Neural progenitor cell (in vitro differentiated cells): ENCODE data around the gene CLIP2. TPM values are rescaled to one million over a fixed set of nuclear protein-coding genes. Genes with fewer than 3 reads are reported as not detected.

Experiments used
- DNase-seq: peaks from one replicate; pipeline ENCODE4 v3.0.0-alpha.2; 2016; ENCODE audit warnings: low spot score
- H2AFZ ChIP-seq: fragments of 200-600 bp; sonication (generic); replicated peaks from 2 replicates; pipeline ENCODE4 v1.6.1; 2016; ENCODE audit warnings: antibody characterized with exemption
- H3F3A ChIP-seq: fragments of 200-600 bp; sonication (generic); 2 replicates; pipeline ENCODE4 v1.6.1; 2016; ENCODE audit warnings: antibody characterized with exemption, low read depth
- H3K27ac ChIP-seq: fragments of 200-600 bp; sonication (generic); 2 replicates; pipeline ENCODE4 v1.5.1; 2016; ENCODE audit warnings: mild to moderate bottlenecking
- H3K27me3 ChIP-seq: fragments of 200-600 bp; sonication (generic); 2 replicates; pipeline ENCODE4 v1.6.1; 2016; ENCODE audit warnings: mild to moderate bottlenecking, moderate library complexity
- H3K36me3 ChIP-seq: fragments of 200-600 bp; sonication (generic); 2 replicates; pipeline ENCODE4 v1.5.1; 2016
- H3K4me1 ChIP-seq: fragments of 200-600 bp; sonication (generic); 2 replicates; pipeline ENCODE4 v1.6.1; 2016; ENCODE audit warnings: mixed run types
- H3K4me2 ChIP-seq: fragments of 200-600 bp; sonication (generic); 2 replicates; pipeline ENCODE4 v1.6.1; 2016
- H3K4me3 ChIP-seq: fragments of 200-600 bp; sonication (generic); 2 replicates; pipeline ENCODE4 v1.5.1; 2016
- H3K79me2 ChIP-seq: fragments of 200-600 bp; sonication (generic); 2 replicates; pipeline ENCODE4 v1.6.1; 2016; ENCODE audit warnings: low read depth
- H3K9ac ChIP-seq: fragments of 200-600 bp; sonication (generic); 2 replicates; pipeline ENCODE4 v1.6.1; 2016
- H3K9me3 ChIP-seq: fragments of 200-600 bp; sonication (generic); 2 replicates; pipeline ENCODE4 v1.5.1; 2016; ENCODE audit warnings: low read depth
- H4K20me1 ChIP-seq: fragments of 200-600 bp; sonication (generic); 2 replicates; pipeline ENCODE4 v1.6.1; 2016; ENCODE audit warnings: low read depth
- H3K27ac Mint-ChIP-seq: 3 replicates; pipeline ENCODE4 v1.8.0; 2021; ENCODE audit warnings: mixed read lengths
- H3K27me3 Mint-ChIP-seq: 2 replicates; pipeline ENCODE4 v1.8.0; 2022; ENCODE audit warnings: low read depth, mild to moderate bottlenecking, inconsistent platforms, moderate library complexity, mixed read lengths; ENCODE audit not compliant: insufficient read depth
- H3K36me3 Mint-ChIP-seq: 3 replicates; pipeline ENCODE4 v1.8.0; 2021; ENCODE audit warnings: mixed read lengths
- H3K4me1 Mint-ChIP-seq: 3 replicates; pipeline ENCODE4 v1.8.0; 2021; ENCODE audit warnings: mixed read lengths
- H3K4me3 Mint-ChIP-seq: 3 replicates; pipeline ENCODE4 v1.8.0; 2021; ENCODE audit warnings: mild to moderate bottlenecking, moderate library complexity, mixed read lengths
- H3K9me3 Mint-ChIP-seq: 3 replicates; pipeline ENCODE4 v1.8.0; 2020; ENCODE audit warnings: mixed read lengths
- EZH2 ChIP-seq: fragments of 200-600 bp; sonication (generic); IDR thresholded peaks from 2 replicates; pipeline ENCODE4 v1.6.1; 2017; ENCODE audit warnings: antibody characterized with exemption, mild to moderate bottlenecking, moderate library complexity
- EZH2phosphoT487 ChIP-seq: fragments of 200-600 bp; sonication (generic); IDR thresholded peaks from 2 replicates; pipeline ENCODE4 v1.6.1; 2017; ENCODE audit warnings: antibody characterized with exemption
- total RNA-seq: library from RNA; depleted of rRNA; stranded (reverse); fragments of >200 nt; gene quantifications from 2 replicates; pipeline ENCODE4 v1.2.3, GENCODE V29; 2015; ENCODE audit warnings: low replicate concordance
- TF ChIP-seq, protein P1 (sequence below): fragments of 200-600 bp; sonication (generic); IDR thresholded peaks from 2 replicates; pipeline ENCODE4 v1.5.1; 2017; ENCODE audit warnings: antibody characterized with exemption, mild to moderate bottlenecking

The CLIP2 gene
- total RNA-seq, 1 donor from 2014 or later, result 7.5 TPM

DNA sequence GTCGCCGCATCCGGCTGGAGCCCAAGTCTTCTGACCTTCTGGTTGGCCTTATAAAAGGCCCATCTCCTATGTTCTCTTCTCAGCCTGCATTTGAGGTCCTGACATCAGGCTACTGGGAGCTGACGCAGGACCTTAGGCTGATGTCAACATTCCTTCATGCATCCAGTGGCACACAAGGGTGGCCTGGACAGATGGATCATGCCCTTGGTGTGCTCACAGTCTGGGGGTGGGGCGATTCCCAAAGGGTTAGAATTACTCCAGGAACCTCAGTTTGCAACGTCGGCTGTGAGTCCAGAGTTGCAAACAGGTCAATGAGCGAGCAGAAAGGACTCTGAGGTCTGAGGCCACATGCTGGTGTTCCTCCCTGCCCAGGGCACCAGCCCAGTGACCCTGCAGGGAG lies 8.2 kb upstream of the CLIP2 start:
- Mint-ChIP-seq H3K9me3 (no peaks in the 10 kb centered on the region), H3K4me3 (peak overlapping the region; percentile 35), H3K4me1 (peaks cover 30% of the 10 kb centered on the region), H3K27ac (peak overlapping the region; percentile 65), H3K27me3 (peaks cover 11% of the 10 kb centered on the region), H3K36me3 (no peaks in the 10 kb centered on the region)
- Histone ChIP-seq H3K27ac (no peak overlapping the region), H2AFZ (no peak overlapping the region), H3K27me3 (peaks cover 36% of the 10 kb centered on the region), H3F3A (peaks cover 25% of the 10 kb centered on the region), H4K20me1 (peaks cover 3% of the 10 kb centered on the region), H3K4me1 (peaks cover 11% of the 10 kb centered on the region), H3K9ac (no peak overlapping the region), H3K9me3 (no peaks in the 10 kb centered on the region), H3K79me2 (no peaks in the 10 kb centered on the region), H3K36me3 (no peaks in the 10 kb centered on the region), H3K4me3 (no peak overlapping the region), H3K4me2 (no peak overlapping the region)
- no peak for DNase-seq
- no peak for TF ChIP-seq EZH2
- TF ChIP-seq, protein P1, sequence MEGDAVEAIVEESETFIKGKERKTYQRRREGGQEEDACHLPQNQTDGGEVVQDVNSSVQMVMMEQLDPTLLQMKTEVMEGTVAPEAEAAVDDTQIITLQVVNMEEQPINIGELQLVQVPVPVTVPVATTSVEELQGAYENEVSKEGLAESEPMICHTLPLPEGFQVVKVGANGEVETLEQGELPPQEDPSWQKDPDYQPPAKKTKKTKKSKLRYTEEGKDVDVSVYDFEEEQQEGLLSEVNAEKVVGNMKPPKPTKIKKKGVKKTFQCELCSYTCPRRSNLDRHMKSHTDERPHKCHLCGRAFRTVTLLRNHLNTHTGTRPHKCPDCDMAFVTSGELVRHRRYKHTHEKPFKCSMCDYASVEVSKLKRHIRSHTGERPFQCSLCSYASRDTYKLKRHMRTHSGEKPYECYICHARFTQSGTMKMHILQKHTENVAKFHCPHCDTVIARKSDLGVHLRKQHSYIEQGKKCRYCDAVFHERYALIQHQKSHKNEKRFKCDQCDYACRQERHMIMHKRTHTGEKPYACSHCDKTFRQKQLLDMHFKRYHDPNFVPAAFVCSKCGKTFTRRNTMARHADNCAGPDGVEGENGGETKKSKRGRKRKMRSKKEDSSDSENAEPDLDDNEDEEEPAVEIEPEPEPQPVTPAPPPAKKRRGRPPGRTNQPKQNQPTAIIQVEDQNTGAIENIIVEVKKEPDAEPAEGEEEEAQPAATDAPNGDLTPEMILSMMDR, result no peak
- TF ChIP-seq EZH2phosphoT487, result no peak

DNA sequence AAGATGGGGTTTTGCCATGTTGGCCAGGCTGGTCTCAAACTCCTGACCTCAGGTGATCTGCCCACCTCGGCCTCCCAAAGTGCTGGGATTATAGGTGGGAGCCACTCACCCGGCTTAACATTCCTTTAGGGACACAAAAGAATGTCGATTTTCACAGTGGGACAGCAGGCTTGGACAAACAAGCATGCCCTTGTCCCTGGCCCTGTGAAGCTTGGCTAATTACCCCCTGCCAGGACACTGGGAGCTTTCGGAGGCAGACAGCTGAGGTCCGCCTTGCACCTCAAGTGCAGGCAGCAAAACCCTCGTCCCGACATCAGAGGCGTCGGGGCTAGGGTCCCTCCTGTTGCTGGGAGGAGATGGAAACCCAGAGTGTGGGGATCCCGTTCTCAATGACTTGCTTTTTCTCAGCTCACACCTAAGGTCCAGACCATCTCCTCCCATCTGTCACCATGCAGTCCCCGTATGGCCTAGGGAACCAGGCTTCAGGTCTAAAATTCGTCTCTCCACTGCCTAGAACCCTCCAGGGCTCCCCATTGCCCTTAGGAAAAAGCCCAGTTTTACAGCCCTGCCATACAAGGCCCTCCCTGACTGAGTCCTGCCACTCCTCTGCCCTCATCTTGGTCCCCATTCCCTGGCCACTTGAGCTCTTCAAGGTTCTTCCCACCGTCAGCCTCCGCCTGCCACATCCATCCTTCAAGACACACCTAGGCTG lies 6.3 kb upstream of the CLIP2 start:
- peak; percentile 90 for DNase-seq
- H3K79me2 ChIP-seq, result no peaks in the 10 kb centered on the region
- H2AFZ ChIP-seq, result no peak overlapping the region
- H4K20me1 ChIP-seq, result peaks cover 3% of the 10 kb centered on the region
- no peak overlapping the region for H3K4me3 ChIP-seq
- peaks cover 30% of the 10 kb centered on the region for H3K4me1 Mint-ChIP-seq
- peak overlapping the region; percentile 4 for H3K4me2 ChIP-seq
- H3K36me3 Mint-ChIP-seq, result no peaks in the 10 kb centered on the region
- H3F3A ChIP-seq, result peaks cover 25% of the 10 kb centered on the region
- peaks cover 11% of the 10 kb centered on the region for H3K27me3 Mint-ChIP-seq
- peak overlapping the region; percentile 65 for H3K27ac Mint-ChIP-seq
- no peaks in the 10 kb centered on the region for H3K9me3 Mint-ChIP-seq
- no peaks in the 10 kb centered on the region for H3K9me3 ChIP-seq
- H3K27ac ChIP-seq, result no peak overlapping the region
- TF ChIP-seq EZH2, result no peak
- no peak for TF ChIP-seq EZH2phosphoT487
- TF ChIP-seq, protein P1, result no peak
- no peaks in the 10 kb centered on the region for H3K36me3 ChIP-seq
- peaks cover 54% of the 10 kb centered on the region for H3K27me3 ChIP-seq
- H3K9ac ChIP-seq, result no peak overlapping the region
- peaks cover 11% of the 10 kb centered on the region for H3K4me1 ChIP-seq
- peak overlapping the region; percentile 28 for H3K4me3 Mint-ChIP-seq

DNA sequence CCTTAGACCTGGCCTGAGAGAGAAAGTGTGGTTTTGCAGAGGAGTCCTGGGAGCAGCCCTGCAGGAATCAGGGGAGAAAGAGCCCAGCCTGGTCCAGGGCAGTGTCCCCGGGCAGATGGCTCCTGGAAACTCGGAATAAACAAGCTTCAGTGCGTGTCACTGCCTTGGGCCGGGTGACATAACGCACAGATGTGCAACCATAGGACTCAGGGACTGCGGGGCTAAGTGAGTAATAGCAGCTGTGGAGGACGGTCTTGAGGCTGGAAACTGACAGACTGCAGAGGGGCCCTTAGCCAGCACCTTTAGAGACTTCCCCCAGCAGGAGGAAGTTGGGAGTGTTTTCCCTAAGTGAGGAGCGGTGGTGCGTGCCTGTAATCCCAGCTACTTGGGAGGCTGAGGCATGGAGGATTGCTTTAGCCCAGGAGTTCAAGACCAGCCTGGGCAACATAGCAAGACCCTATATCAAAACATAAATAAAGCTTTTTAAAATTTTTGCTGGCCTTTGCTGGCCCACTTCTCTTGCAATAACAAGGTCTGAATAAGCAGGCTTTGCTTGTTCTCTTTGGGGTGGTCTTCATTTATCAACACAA lies 5.3 kb upstream of the CLIP2 start:
- Histone ChIP-seq H3K27me3 (peaks cover 64% of the 10 kb centered on the region), H3K9ac (no peak overlapping the region), H3K9me3 (no peaks in the 10 kb centered on the region), H3K79me2 (no peaks in the 10 kb centered on the region), H4K20me1 (peaks cover 3% of the 10 kb centered on the region), H3K4me1 (peaks cover 13% of the 10 kb centered on the region), H3K27ac (no peak overlapping the region), H3K36me3 (no peaks in the 10 kb centered on the region), H3K4me3 (no peak overlapping the region), H3K4me2 (peak overlapping the region; percentile 35), H2AFZ (no peak overlapping the region), H3F3A (peaks cover 34% of the 10 kb centered on the region)
- Mint-ChIP-seq H3K4me3 (peak overlapping the region; percentile 41), H3K27me3 (peaks cover 17% of the 10 kb centered on the region), H3K36me3 (no peaks in the 10 kb centered on the region), H3K4me1 (peaks cover 41% of the 10 kb centered on the region), H3K9me3 (no peaks in the 10 kb centered on the region), H3K27ac (no peak overlapping the region)
- DNase-seq, result no peak
- TF ChIP-seq EZH2, result no peak
- no peak for TF ChIP-seq EZH2phosphoT487
- TF ChIP-seq, protein P1, result no peak
